Esophagus muscularis mucosa (tissue), 4 donors: ENCODE measurements around the gene H2AZ2. TPM values are rescaled to one million over a fixed set of nuclear protein-coding genes. Genes with fewer than 3 reads are reported as not detected.

Experiments used
- DNase-seq: peaks from one replicate; pipeline ENCODE4 v3.0.0-alpha.2; 2017; ENCODE audit errors: extremely low spot score
- H3K27ac ChIP-seq, 4 donors: fragments of 200-600 bp; sonication (generic); replicated peaks in 1 of 4; 1 replicate in 3 of 4; 2 replicates in 1 of 4; pipeline ENCODE4 v1.5.1; 2016 to 2019; ENCODE audit warnings: mild to moderate bottlenecking in 1 of 4
- H3K27me3 ChIP-seq, 4 donors: fragments of 200-600 bp; sonication (generic); one replicate each; pipeline versions ENCODE4 v1.5.1 to v1.6.0; 2016 to 2019
- H3K36me3 ChIP-seq, 4 donors: fragments of 200-600 bp; sonication (generic); one replicate each; pipeline ENCODE4 v1.5.1; 2016 to 2019
- H3K4me1 ChIP-seq, 4 donors: fragments of 200-600 bp; sonication (generic); one replicate each; pipeline ENCODE4 v1.5.1; 2016 to 2019
- H3K4me3 ChIP-seq, 4 donors: fragments of 200-600 bp; sonication (generic); 1 replicate in 2 of 4; 2 replicates in 2 of 4; pipeline ENCODE4 v1.5.1; 2016 to 2019; ENCODE audit warnings: mild to moderate bottlenecking in 4 of 4, moderate library complexity in 1 of 4
- H3K9me3 ChIP-seq, 4 donors: fragments of 200-600 bp; sonication (generic); 1 replicate in 3 of 4; 2 replicates in 1 of 4; pipeline ENCODE4 v1.5.1; 2016 to 2019
- EP300 ChIP-seq: sonication (generic); formaldehyde crosslinking; IDR thresholded peaks from one replicate; pipeline ENCODE4 v1.6.1; 2017; ENCODE audit warnings: antibody characterized with exemption
- POLR2A ChIP-seq: fragments of 450-650 bp; IDR thresholded peaks from one replicate; pipeline ENCODE4 v1.6.1; 2017; ENCODE audit warnings: antibody characterized with exemption, moderate library complexity, mild to moderate bottlenecking, low read depth
- POLR2AphosphoS5 ChIP-seq, 2 donors: sonication (generic); formaldehyde crosslinking; IDR thresholded peaks; one replicate each; pipeline ENCODE4 v1.6.1; 2017; ENCODE audit warnings: antibody characterized with exemption in 2 of 2
- WGBS: methylation state at CpG from one replicate; pipeline ENCODE4 v1.1.5; 2018; 5-methylcytosine and 5-hydroxymethylcytosine counted together
- intact Hi-C: fragments of 100-400 bp; cut with DNase I; formaldehyde crosslinking; loops from one replicate; pipeline ENCODE4 v1.15.1; 2023
- total RNA-seq, 4 donors: library from RNA; depleted of rRNA; stranded (reverse); fragments of >200 nt; gene quantifications; one replicate each; pipeline versions ENCODE4 v1.1.0 to v1.2.1, GENCODE V29; 2016
- TF ChIP-seq, protein P1 (sequence below), 3 experiments: fragments of 200-600 bp in 2 of 3; fragments of 450-650 bp in 1 of 3; sonication (generic) in 2 of 3; IDR thresholded peaks; one replicate each; pipeline ENCODE4 v1.5.1; 2017 to 2019; ENCODE audit warnings: antibody characterized with exemption in 3 of 3, mild to moderate bottlenecking in 2 of 3, moderate library complexity in 1 of 3

H2AZ2 gene
- total RNA-seq, 4 donors from 2014 or later, result 175 to 227 (median 203) TPM

DNA sequence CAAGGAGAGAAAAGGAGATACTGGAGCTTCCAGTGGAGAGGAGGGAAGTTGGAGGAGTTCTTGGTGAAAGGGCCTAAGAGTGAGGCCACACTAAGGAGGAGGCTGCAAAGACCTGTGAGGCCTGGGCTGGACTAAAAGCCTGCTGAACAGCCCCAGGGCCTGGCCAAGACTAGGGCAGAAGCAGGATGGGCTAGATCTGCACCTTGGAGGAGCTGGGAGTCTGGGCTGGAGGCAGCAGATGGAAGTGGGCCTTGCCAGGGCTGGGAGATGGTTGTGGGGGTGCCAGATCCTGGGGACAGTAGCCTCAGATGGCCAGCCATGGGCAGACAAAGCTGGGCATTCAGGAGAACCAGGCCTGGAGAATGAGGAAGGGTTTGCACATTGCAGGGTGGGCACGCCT lies 43.9 kb upstream of the H2AZ2 start:
- TF ChIP-seq POLR2AphosphoS5 (IDR thresholded peaks at IDR 0.05) (no peak), POLR2A (no peak), EP300 (no peak)
- TF ChIP-seq, protein P1, sequence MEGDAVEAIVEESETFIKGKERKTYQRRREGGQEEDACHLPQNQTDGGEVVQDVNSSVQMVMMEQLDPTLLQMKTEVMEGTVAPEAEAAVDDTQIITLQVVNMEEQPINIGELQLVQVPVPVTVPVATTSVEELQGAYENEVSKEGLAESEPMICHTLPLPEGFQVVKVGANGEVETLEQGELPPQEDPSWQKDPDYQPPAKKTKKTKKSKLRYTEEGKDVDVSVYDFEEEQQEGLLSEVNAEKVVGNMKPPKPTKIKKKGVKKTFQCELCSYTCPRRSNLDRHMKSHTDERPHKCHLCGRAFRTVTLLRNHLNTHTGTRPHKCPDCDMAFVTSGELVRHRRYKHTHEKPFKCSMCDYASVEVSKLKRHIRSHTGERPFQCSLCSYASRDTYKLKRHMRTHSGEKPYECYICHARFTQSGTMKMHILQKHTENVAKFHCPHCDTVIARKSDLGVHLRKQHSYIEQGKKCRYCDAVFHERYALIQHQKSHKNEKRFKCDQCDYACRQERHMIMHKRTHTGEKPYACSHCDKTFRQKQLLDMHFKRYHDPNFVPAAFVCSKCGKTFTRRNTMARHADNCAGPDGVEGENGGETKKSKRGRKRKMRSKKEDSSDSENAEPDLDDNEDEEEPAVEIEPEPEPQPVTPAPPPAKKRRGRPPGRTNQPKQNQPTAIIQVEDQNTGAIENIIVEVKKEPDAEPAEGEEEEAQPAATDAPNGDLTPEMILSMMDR (IDR thresholded peaks at IDR 0.05), result no peak
- 83% methylated on average over 1 of the region's 1 CpG for WGBS

DNA sequence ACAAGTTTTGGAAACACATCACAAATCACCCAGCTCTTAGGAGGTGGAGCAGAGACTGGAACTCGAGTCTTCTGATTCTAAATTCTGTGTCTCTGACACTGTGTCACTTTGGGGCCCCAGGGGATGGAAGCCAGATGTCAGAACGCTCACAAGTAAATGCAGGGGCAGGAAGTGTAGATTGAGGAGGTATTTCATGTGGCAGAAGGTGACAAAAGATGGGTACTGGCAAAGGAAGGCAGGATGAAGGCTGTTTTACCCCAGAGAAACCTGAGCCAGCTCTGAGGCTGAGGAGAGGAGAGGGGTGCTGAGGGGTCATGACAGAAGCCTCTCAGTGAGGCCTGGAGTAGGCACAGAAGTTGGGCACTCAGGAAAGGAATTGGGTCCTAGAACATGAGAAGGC lies 43.5 kb upstream of the H2AZ2 start:
- TF ChIP-seq, protein P1 (IDR thresholded peaks at IDR 0.05), result no peak
- no peak for TF ChIP-seq EP300
- no peak for TF ChIP-seq POLR2AphosphoS5 (IDR thresholded peaks at IDR 0.05)
- TF ChIP-seq POLR2A, result no peak
- Histone ChIP-seq H3K27me3 (no peaks in the 10 kb centered on the region), H3K4me3 (no peak overlapping the region), H3K4me1 (peaks cover under 1 to 3% (median 3%) of the 10 kb centered on the region in 4 donors), H3K36me3 (no peaks in the 10 kb centered on the region), H3K27ac (no peak overlapping the region), H3K9me3 (no peaks in the 10 kb centered on the region)
- intact Hi-C loops, result no loop called here
- 77% methylated on average over 2 of the region's 2 CpGs for WGBS
- DNase-seq, result no peak

More for the DNA sequence above, 43.9 kb upstream of the H2AZ2 start:
- no peak for DNase-seq
- Histone ChIP-seq H3K9me3 (no peaks in the 10 kb centered on the region), H3K4me3 (no peak overlapping the region), H3K27ac (no peak overlapping the region), H3K36me3 (no peaks in the 10 kb centered on the region), H3K27me3 (no peaks in the 10 kb centered on the region), H3K4me1 (no peaks in the 10 kb centered on the region)
- intact Hi-C loops, result no loop called here

DNA sequence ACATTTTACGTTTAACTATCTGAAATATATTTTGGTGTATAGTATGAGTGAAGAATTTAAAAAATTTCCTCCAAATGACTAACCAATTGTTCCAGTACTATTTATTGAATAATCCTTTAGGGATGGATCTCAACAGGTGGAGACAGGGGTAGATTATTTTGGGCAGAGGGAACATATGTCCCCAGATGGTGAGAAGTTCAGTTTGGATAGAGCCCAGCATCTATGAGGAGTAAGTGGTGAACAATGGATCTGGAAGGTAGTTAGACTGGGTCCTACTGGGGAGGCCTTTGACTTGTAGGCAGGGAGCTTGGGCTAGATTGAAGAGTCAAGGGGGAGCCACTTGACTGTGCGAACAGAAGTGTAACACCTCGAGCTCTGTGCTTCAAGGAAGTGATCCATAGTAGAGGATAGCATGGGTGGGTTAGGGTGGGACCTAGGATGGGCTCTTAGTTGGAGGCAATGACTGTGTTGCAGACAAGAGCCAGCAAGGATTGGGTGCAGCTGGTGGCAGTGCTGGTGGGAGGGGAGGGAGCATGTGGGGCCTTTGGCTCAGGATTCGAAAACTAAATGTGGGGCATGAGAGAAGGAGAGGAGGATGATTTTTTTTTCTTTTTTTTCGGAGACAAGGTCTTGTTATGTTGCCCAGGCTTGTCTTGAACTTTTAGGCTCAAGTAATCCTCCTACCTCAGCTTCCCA lies 41.3 kb upstream of the H2AZ2 start:
- Histone ChIP-seq H3K27me3 (no peaks in the 10 kb centered on the region), H3K36me3 (no peaks in the 10 kb centered on the region), H3K4me3 (no peak overlapping the region), H3K9me3 (no peaks in the 10 kb centered on the region), H3K27ac (no peak overlapping the region), H3K4me1 (peaks cover 7 to 15% (median 12%) of the 10 kb centered on the region in 4 donors)
- no peak for DNase-seq
- no peak for TF ChIP-seq EP300
- no peak for TF ChIP-seq POLR2AphosphoS5 (IDR thresholded peaks at IDR 0.05)
- TF ChIP-seq, protein P1 (IDR thresholded peaks at IDR 0.05), result no peak
- TF ChIP-seq POLR2A, result no peak
- intact Hi-C loops, result no loop called here
- WGBS, result 86% methylated on average over 5 of the region's 5 CpGs

DNA sequence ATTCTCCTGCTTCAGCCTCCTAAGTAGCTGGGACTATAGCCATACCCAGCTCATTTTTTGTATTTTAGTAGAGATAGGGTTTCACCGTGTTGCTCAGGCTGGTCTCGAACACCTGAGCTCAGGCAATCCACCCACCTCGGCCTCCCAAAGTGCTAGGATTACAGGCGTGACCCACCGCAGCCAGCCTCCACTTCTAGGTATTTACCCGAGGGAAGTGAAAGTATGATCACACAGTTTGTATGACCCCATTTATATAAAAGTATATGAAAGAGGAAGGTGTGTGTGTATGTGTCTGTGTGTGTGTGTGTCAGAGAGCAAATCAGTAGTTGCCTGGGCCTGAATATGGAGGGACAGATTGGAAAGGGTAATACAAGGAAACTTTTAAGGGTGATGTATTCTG lies 39.4 kb upstream of the H2AZ2 start:
- intact Hi-C loops, result no loop called here

More for the DNA sequence above, 39.4 kb upstream of the H2AZ2 start:
- no peak for DNase-seq
- Histone ChIP-seq H3K9me3 (no peaks in the 10 kb centered on the region), H3K27ac (peak overlapping the region in 1 of 4 donors; percentile 100), H3K36me3 (no peaks in the 10 kb centered on the region), H3K27me3 (no peaks in the 10 kb centered on the region), H3K4me1 (peaks cover 27 to 35% (median 32%) of the 10 kb centered on the region in 4 donors), H3K4me3 (no peak overlapping the region)
- no peak for TF ChIP-seq EP300
- no peak for TF ChIP-seq POLR2A
- no peak for TF ChIP-seq POLR2AphosphoS5 (IDR thresholded peaks at IDR 0.05)
- TF ChIP-seq, protein P1 (IDR thresholded peaks at IDR 0.05), result no peak
- WGBS, result 90% methylated on average over 6 of the region's 6 CpGs
